H1 (cell line): ENCODE measurements around the gene ARHGEF38. TPM values are rescaled to one million over a fixed set of nuclear protein-coding genes. Genes with fewer than 3 reads are reported as not detected.
A peak's percentile ranks its signal among the peaks of the same experiment; 100 is the strongest.

Experiments
- CTCF ChIA-PET: fragments of 300-600 bp; sonication (Branson Sonifier 250); formaldehyde crosslinking; loops from one replicate; lab custom pipeline; 2021; ENCODE audit not compliant: partially characterized antibody; lab: Charles Lee
- POLR2A ChIA-PET: fragments of 300-600 bp; sonication (Branson Sonifier 250); formaldehyde crosslinking; loops from one replicate; lab custom pipeline; 2021; ENCODE audit warnings: inconsistent platforms; ENCODE audit not compliant: partially characterized antibody; lab: Charles Lee
- DNase-seq, 2 experiments: peaks; one replicate each; pipeline versions ENCODE4 v3.0.0 to v3.0.0-alpha.2; 2010 to 2022; ENCODE audit warnings: low spot score in 2 of 2, low read depth in 1 of 2, mixed read lengths in 1 of 2
- FAIRE-seq: peaks from 2 replicates; lab custom pipeline; 2011; peaks lifted over from hg19 to GRCh38; lab: Jason Lieb, UNC
- H2AFZ ChIP-seq: 2 replicates; pipeline ENCODE4 v1.8.1; 2012; ENCODE audit warnings: low read length, inconsistent platforms
- H2AK5ac ChIP-seq: 2 replicates; pipeline ENCODE4 v1.6.1; 2013; ENCODE audit warnings: low read depth, low read length
- H2BK120ac ChIP-seq: replicated peaks from 2 replicates; pipeline ENCODE3; 2013; ENCODE audit warnings: low read depth, low read length, inconsistent platforms
- H2BK12ac ChIP-seq: 2 replicates; pipeline ENCODE4 v1.6.1; 2013; ENCODE audit warnings: low read depth, low read length
- H2BK15ac ChIP-seq: 2 replicates; pipeline ENCODE4 v1.6.1; 2013; ENCODE audit warnings: low read length
- H2BK20ac ChIP-seq: 2 replicates; pipeline ENCODE4 v1.6.1; 2013; ENCODE audit warnings: low read length
- H2BK5ac ChIP-seq: 2 replicates; pipeline ENCODE4 v1.6.1; 2013; ENCODE audit warnings: low read depth, low read length
- H3K14ac ChIP-seq: 2 replicates; pipeline ENCODE4 v1.6.1; 2013; ENCODE audit warnings: inconsistent platforms; ENCODE audit not compliant: insufficient read length
- H3K18ac ChIP-seq: 2 replicates; pipeline ENCODE4 v1.6.1; 2013; ENCODE audit warnings: low read length; ENCODE audit errors: extremely low read depth
- H3K23ac ChIP-seq: 2 replicates; pipeline ENCODE4 v1.6.1; 2013; ENCODE audit warnings: inconsistent platforms; ENCODE audit not compliant: insufficient read length
- H3K23me2 ChIP-seq: 2 replicates; pipeline ENCODE4 v1.6.1; 2013; ENCODE audit warnings: low read depth, low read length
- H3K27ac ChIP-seq: 2 replicates; pipeline ENCODE4 v1.6.1; 2011; ENCODE audit warnings: low read depth, low read length, inconsistent platforms
- H3K27me3 ChIP-seq, 4 experiments: replicated peaks in 1 of 4; 1 replicate in 1 of 4; 2 replicates in 3 of 4; pipeline versions ENCODE4 v1.6.1 to v1.8.1; 2011 to 2013; ENCODE audit warnings: low read length in 3 of 4, mild to moderate bottlenecking in 3 of 4, inconsistent platforms in 2 of 4, mixed read lengths in 2 of 4, moderate library complexity in 1 of 4; ENCODE audit not compliant: control insufficient read depth in 3 of 4, insufficient read depth in 3 of 4; ENCODE audit errors: extremely low read depth in 1 of 4
- H3K36me3 ChIP-seq, 4 experiments: 2 replicates each; pipeline versions ENCODE4 v1.6.1 to v1.8.1; 2011 to 2013; ENCODE audit warnings: mild to moderate bottlenecking in 4 of 4, low read length in 3 of 4, moderate library complexity in 2 of 4, control low read depth in 1 of 4, inconsistent platforms in 1 of 4; ENCODE audit not compliant: insufficient read depth in 4 of 4, control insufficient read depth in 2 of 4
- H3K4ac ChIP-seq: replicated peaks from 2 replicates; pipeline ENCODE3; 2013; ENCODE audit warnings: low read length, low read depth, mixed read lengths, inconsistent platforms; ENCODE audit not compliant: insufficient read length
- H3K4me1 ChIP-seq, 4 experiments: replicated peaks in 1 of 4; 1 replicate in 1 of 4; 2 replicates in 3 of 4; pipeline versions ENCODE4 v1.6.1 to v1.8.1; 2011 to 2013; ENCODE audit warnings: low read length in 3 of 4, inconsistent platforms in 2 of 4, mixed read lengths in 1 of 4; ENCODE audit not compliant: insufficient read depth in 4 of 4, control insufficient read depth in 3 of 4
- H3K4me2 ChIP-seq, 2 experiments: 2 replicates each; pipeline versions ENCODE4 v1.6.1 to v1.8.1; 2011 to 2013; ENCODE audit warnings: low read depth in 2 of 2, low read length in 2 of 2, control low read depth in 1 of 2, inconsistent platforms in 1 of 2, mild to moderate bottlenecking in 1 of 2; ENCODE audit not compliant: insufficient read depth in 1 of 2
- H3K4me3 ChIP-seq, 4 experiments: fragments of 200-600, 300-600 bp in 1 of 4; sonication (generic), shearing (Covaris generic), sonication (Bioruptor Twin) in 1 of 4; 2 replicates each; pipeline versions ENCODE4 v1.5.1 to v1.8.1; 2011 to 2016; ENCODE audit warnings: low read length in 4 of 4, low read depth in 3 of 4, control low read depth in 2 of 4, inconsistent platforms in 2 of 4, mild to moderate bottlenecking in 2 of 4, mixed read lengths in 1 of 4, moderate library complexity in 1 of 4; ENCODE audit not compliant: insufficient read depth in 2 of 4; ENCODE audit errors: extremely low read depth in 1 of 4
- H3K56ac ChIP-seq: replicated peaks from 2 replicates; pipeline ENCODE3; 2013; ENCODE audit warnings: low read depth, mild to moderate bottlenecking, mixed read lengths, low read length, inconsistent platforms; ENCODE audit not compliant: insufficient read length
- H3K79me1 ChIP-seq: 2 replicates; pipeline ENCODE4 v1.6.1; 2013; ENCODE audit warnings: low read depth, low read length, control low read depth
- H3K79me2 ChIP-seq, 2 experiments: 2 replicates each; pipeline versions ENCODE4 v1.6.1 to v1.8.1; 2012 to 2013; ENCODE audit warnings: low read length in 2 of 2, mild to moderate bottlenecking in 2 of 2, inconsistent platforms in 1 of 2; ENCODE audit not compliant: insufficient read depth in 2 of 2, control insufficient read depth in 1 of 2
- H3K9ac ChIP-seq, 4 experiments: replicated peaks in 1 of 4; 1 replicate in 1 of 4; 2 replicates in 3 of 4; pipeline versions ENCODE4 v1.6.1 to v1.8.1; 2011 to 2013; ENCODE audit warnings: low read depth in 3 of 4, low read length in 3 of 4, control low read depth in 2 of 4, mild to moderate bottlenecking in 2 of 4, moderate library complexity in 2 of 4, inconsistent platforms in 1 of 4; ENCODE audit errors: extremely low read depth in 1 of 4
- H3K9me3 ChIP-seq, 2 experiments: 2 replicates each; pipeline versions ENCODE4 v1.6.1 to v1.8.1; 2012 to 2013; ENCODE audit warnings: mild to moderate bottlenecking in 2 of 2, moderate library complexity in 2 of 2, control low read depth in 1 of 2, inconsistent platforms in 1 of 2, low read depth in 1 of 2, low read length in 1 of 2, mixed read lengths in 1 of 2; ENCODE audit not compliant: insufficient read depth in 2 of 2
- H4K20me1 ChIP-seq, 2 experiments: replicated peaks in 1 of 2; 2 replicates each; pipeline versions ENCODE3 to v1.8.1; 2011 to 2013; ENCODE audit warnings: inconsistent platforms in 2 of 2, low read length in 2 of 2, mild to moderate bottlenecking in 1 of 2; ENCODE audit not compliant: insufficient read depth in 2 of 2, control insufficient read depth in 1 of 2
- H4K5ac ChIP-seq: 2 replicates; pipeline ENCODE4 v1.6.1; 2013; ENCODE audit warnings: low read length, low read depth, mixed read lengths, inconsistent platforms; ENCODE audit not compliant: insufficient read length
- H4K8ac ChIP-seq: 2 replicates; pipeline ENCODE4 v1.8.0; 2013; ENCODE audit warnings: mild to moderate bottlenecking, moderate library complexity, low read length, inconsistent platforms; ENCODE audit not compliant: insufficient read depth; ENCODE audit errors: extremely low read depth
- H4K91ac ChIP-seq: replicated peaks from 2 replicates; pipeline ENCODE3; 2013; ENCODE audit warnings: low read length, mixed read lengths, inconsistent platforms; ENCODE audit not compliant: insufficient read length
- CBX8 ChIP-seq: fragments of 300-800, 300-1000 bp; sonication (generic); IDR thresholded peaks from 2 replicates; pipeline ENCODE4 v1.7.1; 2016; ENCODE audit warnings: low read depth, low read length, borderline replicate concordance
- MAX ChIP-seq: IDR thresholded peaks from 2 replicates; pipeline ENCODE4 v1.6.1; 2012; ENCODE audit warnings: inconsistent platforms
- polyA plus RNA-seq, 7 experiments: library from polyadenylated mRNA; depleted of rRNA in 3 of 7; stranded (reverse) in 5 of 7; unstranded in 2 of 7; fragments of >200 nt in 5 of 7; fragments of 200-250 nt in 2 of 7; gene quantifications; 1 replicate in 5 of 7; 2 replicates in 1 of 7; 4 replicates in 1 of 7; pipeline versions ENCODE4 v1.2.1 to v1.2.3, GENCODE V29; 2011 to 2013; ENCODE audit warnings: missing spikeins in 2 of 7, mixed read lengths in 2 of 7
- total RNA-seq: library from RNA; stranded (reverse); fragmentation: NEBNext Ultra II Directional; extraction: Animal tissue kit (Norgen Biotek cat#: 25700); gene quantifications from 2 replicates; pipeline ENCODE4 v1.2.1, GENCODE V29; 2021

The ARHGEF38 gene
- total and polyA plus RNA-seq, 2 of the 8 experiments (the other 6 are each of a cell fraction or from before 2014, with no cell fraction given), result not detected

GRCh38 chr4:105651884-105652283 is 99.5 kb downstream of the ARHGEF38 start:
- no peak overlapping the region for H3K4me3 ChIP-seq
- H3K4me2 ChIP-seq, result no peak overlapping the region
- POLR2A ChIA-PET, result no interaction called here
- no peak overlapping the region for H3K18ac ChIP-seq
- H3K27me3 ChIP-seq, result no peaks in the 10 kb centered on the region
- no peak overlapping the region for H4K91ac ChIP-seq
- no peak overlapping the region for H2BK12ac ChIP-seq
- no peaks in the 10 kb centered on the region for H3K4me1 ChIP-seq
- no peaks in the 10 kb centered on the region for H3K9me3 ChIP-seq
- H2BK120ac ChIP-seq, result no peak overlapping the region
- H3K36me3 ChIP-seq, result no peaks in the 10 kb centered on the region
- 0 out of 2 replicates have a peak overlapping the region, but pooled peaks have one; percentile 0 for H2AFZ ChIP-seq
- no peak overlapping the region for H3K9ac ChIP-seq
- H3K27ac ChIP-seq, result no peak overlapping the region
- H3K79me1 ChIP-seq, result no peaks in the 10 kb centered on the region
- no peak overlapping the region for H3K56ac ChIP-seq
- no peak overlapping the region for H4K5ac ChIP-seq
- no peak overlapping the region for H3K4ac ChIP-seq
- no peak overlapping the region for H4K8ac ChIP-seq
- H2BK5ac ChIP-seq, result no peak overlapping the region
- FAIRE-seq (no peak), DNase-seq (no peak)
- H2BK20ac ChIP-seq, result no peak overlapping the region
- CTCF ChIA-PET, result interaction anchor here (1.3 to 1.7 kb wide), 3 partner anchors 11 to 58 kb away, joined by 3 to 6 read pairs (median 3); no protein-coding TSS in a partner anchor
- no peak overlapping the region for H3K14ac ChIP-seq
- no peaks in the 10 kb centered on the region for H3K79me2 ChIP-seq
- H4K20me1 ChIP-seq, result no peaks in the 10 kb centered on the region
- no peak overlapping the region for H2AK5ac ChIP-seq
- no peak overlapping the region for H3K23ac ChIP-seq
- no peaks in the 10 kb centered on the region for H3K23me2 ChIP-seq
- H2BK15ac ChIP-seq, result no peak overlapping the region
- no peak for TF ChIP-seq CBX8
- TF ChIP-seq MAX, result no peak
